Osteocyte (in vitro differentiated cells): Measurements from ENCODE around the gene PDE4B. TPM values are rescaled to one million over a fixed set of nuclear protein-coding genes. Genes with fewer than 3 reads are reported as not detected.

ENCODE experiments used
- DNase-seq: peaks from one replicate; pipeline ENCODE4 v3.0.0; 2021; ENCODE audit warnings: mixed read lengths; ENCODE audit not compliant: unreplicated experiment; ENCODE audit errors: extremely low spot score
- H3K27ac Mint-ChIP-seq: one replicate; pipeline ENCODE4 v1.8.0; 2021; ENCODE audit warnings: mild to moderate bottlenecking, mixed read lengths; ENCODE audit not compliant: unreplicated experiment
- H3K27me3 Mint-ChIP-seq: one replicate; pipeline ENCODE4 v1.8.0; 2021; ENCODE audit warnings: mixed read lengths; ENCODE audit not compliant: unreplicated experiment
- H3K36me3 Mint-ChIP-seq: one replicate; pipeline ENCODE4 v1.8.0; 2021; ENCODE audit warnings: mixed read lengths; ENCODE audit not compliant: unreplicated experiment
- H3K4me1 Mint-ChIP-seq: one replicate; pipeline ENCODE4 v1.8.0; 2021; ENCODE audit warnings: mixed read lengths; ENCODE audit not compliant: unreplicated experiment
- H3K4me3 Mint-ChIP-seq: one replicate; pipeline ENCODE4 v1.8.0; 2021; ENCODE audit warnings: mild to moderate bottlenecking, moderate library complexity, mixed read lengths; ENCODE audit not compliant: unreplicated experiment
- H3K9me3 Mint-ChIP-seq: one replicate; pipeline ENCODE4 v1.8.0; 2021; ENCODE audit warnings: mixed read lengths; ENCODE audit not compliant: unreplicated experiment
- CTCF ChIP-seq: fragments of 200-600 bp; sonication (generic); IDR thresholded peaks from 2 replicates; pipeline ENCODE4 v1.5.0; 2021; ENCODE audit warnings: antibody characterized with exemption, mild to moderate bottlenecking, moderate library complexity
- total RNA-seq: library from RNA; stranded (reverse); gene quantifications from 2 replicates; pipeline ENCODE4 v1.2.1, GENCODE V29; 2021

PDE4B gene
- total RNA-seq, 1 donor from 2014 or later = 53.1 TPM

- no peak for TF ChIP-seq CTCF
- no peaks in the 10 kb centered on the region for H3K27me3 Mint-ChIP-seq
- no peak overlapping the region for H3K4me3 Mint-ChIP-seq
- no peak overlapping the region for H3K27ac Mint-ChIP-seq
- no peaks in the 10 kb centered on the region for H3K36me3 Mint-ChIP-seq
- H3K9me3 Mint-ChIP-seq = no peaks in the 10 kb centered on the region
- H3K4me1 Mint-ChIP-seq = peaks cover 35% of the 10 kb centered on the region
- DNase-seq = no peak
Measured at GRCh38 chr1:66292305-66292704, 499.6 kb downstream of the PDE4B start.

- H3K9me3 Mint-ChIP-seq = no peaks in the 10 kb centered on the region
- H3K4me3 Mint-ChIP-seq = no peak overlapping the region
- H3K36me3 Mint-ChIP-seq = no peaks in the 10 kb centered on the region
- TF ChIP-seq CTCF = no peak
- DNase-seq = no peak
- peak overlapping the region; percentile 61 for H3K27ac Mint-ChIP-seq
- H3K27me3 Mint-ChIP-seq = no peaks in the 10 kb centered on the region
- H3K4me1 Mint-ChIP-seq = peaks cover 35% of the 10 kb centered on the region
Measured at GRCh38 chr1:66292944-66293343, 500.2 kb downstream of the PDE4B start.

GRCh38 chr1:66294707-66295370 lies 502.1 kb downstream of the PDE4B start:
- Mint-ChIP-seq H3K4me3 (no peak overlapping the region), H3K36me3 (no peaks in the 10 kb centered on the region), H3K27ac (no peak overlapping the region), H3K4me1 (peaks cover 35% of the 10 kb centered on the region), H3K9me3 (no peaks in the 10 kb centered on the region), H3K27me3 (no peaks in the 10 kb centered on the region)
- no peak for DNase-seq
- no peak for TF ChIP-seq CTCF

GRCh38 chr1:66295803-66296202 lies 503.1 kb downstream of the PDE4B start:
- Mint-ChIP-seq H3K4me1 (peaks cover 33% of the 10 kb centered on the region), H3K27me3 (no peaks in the 10 kb centered on the region), H3K36me3 (no peaks in the 10 kb centered on the region), H3K27ac (no peak overlapping the region), H3K4me3 (no peak overlapping the region), H3K9me3 (no peaks in the 10 kb centered on the region)
- DNase-seq = no peak
- no peak for TF ChIP-seq CTCF

- H3K27me3 Mint-ChIP-seq = no peaks in the 10 kb centered on the region
- H3K9me3 Mint-ChIP-seq = no peaks in the 10 kb centered on the region
Measured at GRCh38 chr1:66296370-66296769, 503.7 kb downstream of the PDE4B start.

More at GRCh38 chr1:66296370-66296769, 503.7 kb downstream of the PDE4B start:
- TF ChIP-seq CTCF = no peak
- H3K36me3 Mint-ChIP-seq = no peaks in the 10 kb centered on the region
- DNase-seq = no peak
- peaks cover 33% of the 10 kb centered on the region for H3K4me1 Mint-ChIP-seq
- no peak overlapping the region for H3K27ac Mint-ChIP-seq
- H3K4me3 Mint-ChIP-seq = no peak overlapping the region
